PC-9 (cell line): Measurements from ENCODE around the gene MON1B.

ENCODE experiments used
- CTCF ChIP-seq: fragments of 200-600 bp; sonication (generic); conservative IDR thresholded peaks from 2 replicates; pipeline ENCODE4 v1.6.1; 2017; ENCODE audit warnings: mixed run types, antibody characterized with exemption, mild to moderate bottlenecking, moderate library complexity
- EZH2 ChIP-seq: fragments of 200-600 bp; sonication (generic); IDR thresholded peaks from 2 replicates; pipeline ENCODE4 v1.8.0; 2017; ENCODE audit warnings: antibody characterized with exemption, low read depth

- TF ChIP-seq CTCF (no peak), EZH2 (no peak)
Observed at GRCh38 chr16:77191259-77191969, 424 bp downstream of the MON1B start.
